Stomach (tissue), 4 donors: ENCODE measurements around the gene GNAO1.

ENCODE experiments used
- EP300 ChIP-seq: sonication (generic); formaldehyde crosslinking; IDR thresholded peaks from one replicate; pipeline ENCODE4 v1.6.1; 2017; ENCODE audit warnings: antibody characterized with exemption
- POLR2A ChIP-seq, 4 donors: fragments of 450-650 bp; IDR thresholded peaks; one replicate each; pipeline ENCODE4 v1.6.1; 2016; ENCODE audit warnings: antibody characterized with exemption in 4 of 4, control low read depth in 2 of 4, mild to moderate bottlenecking in 1 of 4, moderate library complexity in 1 of 4
- POLR2AphosphoS5 ChIP-seq, 3 donors: sonication (generic); formaldehyde crosslinking; IDR thresholded peaks; one replicate each; pipeline ENCODE4 v1.6.1; 2016; ENCODE audit warnings: antibody characterized with exemption in 3 of 3
- TF ChIP-seq, protein P1 (sequence below), 7 experiments: fragments of 450-650 bp in 4 of 7; fragments of 200-600 bp in 3 of 7; sonication (generic) in 3 of 7; IDR thresholded peaks; one replicate each; pipeline ENCODE4 v1.5.1; 2016 to 2019; ENCODE audit warnings: antibody characterized with exemption in 7 of 7, control low read depth in 2 of 7, mild to moderate bottlenecking in 1 of 7

DNA sequence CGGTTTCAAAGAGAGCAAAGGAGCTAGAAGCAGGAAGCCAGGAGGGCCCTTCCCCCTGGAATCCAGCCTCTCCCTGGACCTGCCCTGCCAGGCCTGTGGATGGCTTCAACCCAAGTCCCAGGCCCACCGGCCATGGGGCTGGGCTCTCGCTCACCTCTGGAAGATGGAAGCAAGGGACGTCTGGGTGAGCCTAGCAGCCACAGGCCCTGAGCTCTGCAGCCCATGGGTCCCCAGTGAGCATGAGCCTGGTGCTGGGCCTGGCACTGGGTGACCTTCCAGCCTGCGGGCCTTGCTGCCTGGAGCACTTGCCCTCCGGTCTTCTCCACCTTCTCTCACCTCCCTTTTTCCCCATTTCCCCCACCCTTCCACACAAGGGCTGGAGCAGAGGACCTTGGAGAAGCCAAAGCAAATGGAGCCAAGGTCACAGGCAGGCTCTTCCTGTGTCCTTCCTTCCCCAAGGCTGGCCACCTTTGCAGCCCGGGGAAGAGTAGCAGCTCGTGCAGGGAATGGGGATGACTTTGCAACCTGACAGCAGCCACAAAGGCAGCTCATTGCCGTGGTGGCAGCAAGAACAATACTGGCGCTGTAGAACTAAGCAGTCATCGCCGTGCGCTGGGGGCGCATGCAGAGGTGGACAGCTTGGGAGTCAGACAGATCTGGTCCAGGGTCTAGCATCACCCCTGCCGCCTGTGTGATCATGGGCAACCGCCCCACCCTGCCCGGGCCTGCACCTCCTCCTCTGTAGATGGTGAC lies 147.5 kb downstream of the GNAO1 start:
- TF ChIP-seq, protein P1, sequence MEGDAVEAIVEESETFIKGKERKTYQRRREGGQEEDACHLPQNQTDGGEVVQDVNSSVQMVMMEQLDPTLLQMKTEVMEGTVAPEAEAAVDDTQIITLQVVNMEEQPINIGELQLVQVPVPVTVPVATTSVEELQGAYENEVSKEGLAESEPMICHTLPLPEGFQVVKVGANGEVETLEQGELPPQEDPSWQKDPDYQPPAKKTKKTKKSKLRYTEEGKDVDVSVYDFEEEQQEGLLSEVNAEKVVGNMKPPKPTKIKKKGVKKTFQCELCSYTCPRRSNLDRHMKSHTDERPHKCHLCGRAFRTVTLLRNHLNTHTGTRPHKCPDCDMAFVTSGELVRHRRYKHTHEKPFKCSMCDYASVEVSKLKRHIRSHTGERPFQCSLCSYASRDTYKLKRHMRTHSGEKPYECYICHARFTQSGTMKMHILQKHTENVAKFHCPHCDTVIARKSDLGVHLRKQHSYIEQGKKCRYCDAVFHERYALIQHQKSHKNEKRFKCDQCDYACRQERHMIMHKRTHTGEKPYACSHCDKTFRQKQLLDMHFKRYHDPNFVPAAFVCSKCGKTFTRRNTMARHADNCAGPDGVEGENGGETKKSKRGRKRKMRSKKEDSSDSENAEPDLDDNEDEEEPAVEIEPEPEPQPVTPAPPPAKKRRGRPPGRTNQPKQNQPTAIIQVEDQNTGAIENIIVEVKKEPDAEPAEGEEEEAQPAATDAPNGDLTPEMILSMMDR (IDR thresholded peaks at IDR 0.05), result no peak
- TF ChIP-seq POLR2A (IDR thresholded peaks at IDR 0.05) (no peak), POLR2AphosphoS5 (IDR thresholded peaks at IDR 0.05) (no peak), EP300 (no peak)
